Fibroblast of mammary gland (primary cell): ENCODE measurements around the gene RIF1.
A peak's percentile ranks its signal among the peaks of the same experiment; 100 is the strongest.

ENCODE experiments used
- DNase-seq: peaks from one replicate; pipeline ENCODE4 v3.0.0-alpha.2; 2010; ENCODE audit warnings: low read depth
- H3K4me3 ChIP-seq: 2 replicates; pipeline ENCODE4 v1.5.1; 2011; ENCODE audit warnings: low read depth, mild to moderate bottlenecking, low read length, moderate library complexity; ENCODE audit not compliant: control insufficient read depth
- TF ChIP-seq, protein P1 (sequence below): conservative IDR thresholded peaks from 2 replicates; pipeline ENCODE4 v1.5.1; 2011; ENCODE audit warnings: low read depth, low read length, inconsistent platforms; ENCODE audit not compliant: control insufficient read depth, insufficient read depth

The RIF1 gene

DNA sequence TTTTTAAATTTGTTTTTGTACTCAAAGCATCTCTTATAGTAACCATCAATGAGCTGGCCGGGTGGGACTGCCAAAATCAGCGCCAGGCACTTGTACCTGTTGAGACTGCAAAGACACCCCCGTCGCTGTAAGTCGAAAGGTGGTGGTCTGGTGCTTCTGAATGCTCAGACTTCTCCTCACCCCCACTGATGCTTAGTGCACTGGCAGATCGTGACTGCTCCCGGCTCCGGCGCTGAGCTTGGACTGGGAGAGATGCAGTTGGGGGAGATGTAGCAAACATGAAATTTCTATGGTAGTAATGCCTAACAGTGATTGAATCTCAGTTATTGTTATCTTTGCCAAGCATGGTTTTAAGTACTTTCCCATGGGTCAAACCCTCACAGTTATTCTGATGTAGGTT lies 80.6 kb downstream of the RIF1 start:
- no peak for DNase-seq
- TF ChIP-seq, protein P1, sequence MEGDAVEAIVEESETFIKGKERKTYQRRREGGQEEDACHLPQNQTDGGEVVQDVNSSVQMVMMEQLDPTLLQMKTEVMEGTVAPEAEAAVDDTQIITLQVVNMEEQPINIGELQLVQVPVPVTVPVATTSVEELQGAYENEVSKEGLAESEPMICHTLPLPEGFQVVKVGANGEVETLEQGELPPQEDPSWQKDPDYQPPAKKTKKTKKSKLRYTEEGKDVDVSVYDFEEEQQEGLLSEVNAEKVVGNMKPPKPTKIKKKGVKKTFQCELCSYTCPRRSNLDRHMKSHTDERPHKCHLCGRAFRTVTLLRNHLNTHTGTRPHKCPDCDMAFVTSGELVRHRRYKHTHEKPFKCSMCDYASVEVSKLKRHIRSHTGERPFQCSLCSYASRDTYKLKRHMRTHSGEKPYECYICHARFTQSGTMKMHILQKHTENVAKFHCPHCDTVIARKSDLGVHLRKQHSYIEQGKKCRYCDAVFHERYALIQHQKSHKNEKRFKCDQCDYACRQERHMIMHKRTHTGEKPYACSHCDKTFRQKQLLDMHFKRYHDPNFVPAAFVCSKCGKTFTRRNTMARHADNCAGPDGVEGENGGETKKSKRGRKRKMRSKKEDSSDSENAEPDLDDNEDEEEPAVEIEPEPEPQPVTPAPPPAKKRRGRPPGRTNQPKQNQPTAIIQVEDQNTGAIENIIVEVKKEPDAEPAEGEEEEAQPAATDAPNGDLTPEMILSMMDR: no peak
- no peak overlapping the region for H3K4me3 ChIP-seq

DNA sequence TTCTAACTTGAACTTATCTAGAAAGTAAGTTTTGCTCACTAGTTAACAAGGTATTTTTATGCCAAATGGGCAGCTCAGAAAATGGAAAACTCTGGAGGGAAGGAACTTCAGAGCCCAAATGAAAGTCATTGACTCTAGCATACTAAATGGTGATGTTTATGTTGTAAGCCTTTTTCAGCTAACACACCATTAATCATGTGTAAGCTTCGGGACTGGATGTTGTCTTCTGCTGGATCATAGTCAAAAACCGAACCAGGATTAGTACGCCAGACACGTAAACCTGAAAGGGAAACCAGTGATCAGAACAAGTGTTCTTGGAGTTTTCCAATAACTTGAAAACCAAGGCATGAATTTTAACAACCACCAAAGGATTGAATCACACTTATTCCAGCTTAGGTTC lies 81.8 kb downstream of the RIF1 start:
- DNase-seq: peak; percentile 12
- TF ChIP-seq, protein P1: no peak
- H3K4me3 ChIP-seq: no peak overlapping the region

GRCh38 chr2:151498178-151498577 lies 88.5 kb downstream of the RIF1 start:
- TF ChIP-seq, protein P1: no peak
- DNase-seq: no peak
- no peak overlapping the region for H3K4me3 ChIP-seq

DNA sequence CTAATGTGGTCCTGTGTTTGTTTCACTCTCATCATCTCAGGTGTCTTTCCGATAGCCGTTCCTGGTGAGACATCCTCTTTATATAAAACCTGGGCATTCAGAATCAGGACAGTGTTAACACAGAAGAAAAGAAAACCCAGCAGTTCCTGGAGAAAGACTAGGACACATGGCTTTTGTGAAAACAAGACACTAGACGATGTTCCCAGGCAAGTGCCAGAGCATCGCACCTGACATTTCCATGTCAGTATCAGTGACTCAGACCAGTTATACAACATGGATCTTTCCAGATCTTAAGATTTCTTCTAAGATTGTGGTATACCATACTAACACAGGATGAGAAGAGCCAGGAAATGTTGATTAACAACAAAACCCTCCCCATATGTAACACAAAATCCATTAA lies 96.5 kb downstream of the RIF1 start:
- TF ChIP-seq, protein P1: no peak
- H3K4me3 ChIP-seq: no peak overlapping the region
- no peak for DNase-seq

DNA sequence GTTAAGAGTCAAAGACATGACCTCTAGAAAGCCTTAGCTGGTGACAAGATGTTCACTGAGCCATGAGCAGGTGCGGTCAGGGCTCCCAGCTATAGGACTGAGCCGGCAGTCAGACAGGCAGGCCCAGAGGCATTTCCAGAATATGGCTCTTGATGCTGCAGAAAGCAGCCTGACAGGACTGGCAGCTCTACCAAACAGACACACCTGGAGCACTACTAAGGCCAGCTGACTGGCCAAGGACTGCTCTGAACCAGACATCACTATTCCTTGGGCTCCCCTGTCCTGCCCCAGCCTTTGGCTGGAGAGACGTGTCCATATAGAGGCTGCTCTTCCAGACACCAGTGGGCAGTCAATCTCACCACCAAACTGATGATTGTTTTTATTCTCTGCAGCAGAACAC lies 98.8 kb downstream of the RIF1 start:
- TF ChIP-seq, protein P1: no peak
- H3K4me3 ChIP-seq: no peak overlapping the region
- no peak for DNase-seq

DNA sequence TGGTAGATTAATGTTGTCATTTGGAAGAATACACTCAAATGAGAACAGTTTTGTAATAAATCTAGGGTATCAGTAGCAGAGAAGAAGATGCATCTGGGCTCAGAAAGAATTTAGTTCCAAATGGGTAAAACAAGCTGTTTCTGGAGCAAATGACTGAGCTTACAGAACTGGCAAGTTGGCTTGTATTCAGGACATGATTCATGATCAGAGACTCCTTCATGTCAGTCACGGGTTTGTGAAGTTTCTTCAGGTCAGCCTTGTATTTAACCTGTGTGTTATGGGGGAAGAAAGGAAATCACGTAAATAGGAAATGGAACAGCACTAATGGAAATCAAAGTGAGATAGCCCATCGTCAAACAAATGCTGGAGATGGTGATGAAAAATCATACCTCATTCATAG lies 109.1 kb downstream of the RIF1 start:
- TF ChIP-seq, protein P1: no peak
- peak; percentile 44 for DNase-seq
- no peak overlapping the region for H3K4me3 ChIP-seq

DNA sequence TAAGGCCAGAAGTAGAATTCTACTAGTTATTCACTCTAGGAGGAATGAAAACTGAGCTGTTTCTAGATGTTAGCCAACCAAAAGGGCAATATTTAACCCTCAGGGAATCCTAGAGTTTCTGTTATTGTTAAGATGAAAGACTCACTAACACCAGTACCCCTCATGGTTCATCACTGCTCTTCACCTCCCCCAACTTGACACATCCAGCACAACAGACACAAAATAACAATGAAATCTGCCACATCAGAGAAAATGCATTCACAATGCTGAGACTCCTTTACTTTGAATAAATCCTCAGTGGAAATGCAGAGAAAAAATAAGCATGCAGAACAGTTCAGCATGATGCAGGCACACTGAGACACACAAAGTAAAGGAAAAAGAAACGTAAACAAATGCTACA lies 111.3 kb downstream of the RIF1 start:
- no peak for DNase-seq
- TF ChIP-seq, protein P1: no peak
- no peak overlapping the region for H3K4me3 ChIP-seq
